GM23248 (cell line): Measurements from ENCODE around the gene CCDC74B.

ENCODE experiments used
- EZH2 ChIP-seq: fragments of 200-600 bp; sonication (generic); IDR thresholded peaks from 2 replicates; pipeline ENCODE4 v1.6.1; 2018; ENCODE audit warnings: antibody characterized with exemption, mild to moderate bottlenecking; ENCODE audit not compliant: insufficient read depth, poor library complexity, severe bottlenecking
- EZH2phosphoT487 ChIP-seq: fragments of 200-600 bp; sonication (generic); IDR thresholded peaks from 2 replicates; pipeline ENCODE4 v1.6.1; 2018; ENCODE audit warnings: antibody characterized with exemption, moderate library complexity, mild to moderate bottlenecking, low read depth; ENCODE audit not compliant: insufficient read depth

- TF ChIP-seq EZH2phosphoT487: no peak
- no peak for TF ChIP-seq EZH2
Measured at GRCh38 chr2:130154773-130155765, 10.2 kb upstream of the CCDC74B start.
